OCI-LY7 (cell line): Measurements from ENCODE around the gene POGLUT2.

Experiments
- CTCF ChIP-seq: fragments of 200-600 bp; sonication (generic); conservative IDR thresholded peaks from 2 replicates; pipeline ENCODE4 v1.5.1; 2014; ENCODE audit warnings: mild to moderate bottlenecking, antibody characterized with exemption, low read length, moderate library complexity, mixed read lengths
- EZH2phosphoT487 ChIP-seq: fragments of 200-600 bp; sonication (generic); IDR thresholded peaks from 2 replicates; pipeline ENCODE4 v1.6.1; 2018; ENCODE audit warnings: low read depth, borderline replicate concordance, mild to moderate bottlenecking, mixed run types, antibody characterized with exemption, low read length, moderate library complexity, mixed read lengths

- TF ChIP-seq EZH2phosphoT487 = no peak
- TF ChIP-seq CTCF = no peak
Measured at GRCh38 chr13:102774591-102775520, 23.9 kb downstream of the POGLUT2 start.
